Type B pancreatic cell (in vitro differentiated cells): ENCODE measurements around the gene PARP3. TPM values are rescaled to one million over a fixed set of nuclear protein-coding genes. Genes with fewer than 3 reads are reported as not detected.

Source experiments
- DNase-seq: peaks from one replicate; pipeline ENCODE4 v3.0.0; 2021; ENCODE audit warnings: mixed read lengths; ENCODE audit not compliant: unreplicated experiment; ENCODE audit errors: extremely low spot score
- H3K27ac Mint-ChIP-seq: 2 replicates; pipeline ENCODE4 v1.8.0; 2021; ENCODE audit warnings: mild to moderate bottlenecking, mixed read lengths
- H3K27me3 Mint-ChIP-seq: 2 replicates; pipeline ENCODE4 v1.8.0; 2021; ENCODE audit warnings: mixed read lengths
- H3K36me3 Mint-ChIP-seq: 2 replicates; pipeline ENCODE4 v1.8.0; 2021; ENCODE audit warnings: mixed read lengths
- H3K4me1 Mint-ChIP-seq: one replicate; pipeline ENCODE4 v1.8.0; 2021; ENCODE audit warnings: mixed read lengths; ENCODE audit not compliant: unreplicated experiment
- H3K4me3 Mint-ChIP-seq: 2 replicates; pipeline ENCODE4 v1.8.0; 2021; ENCODE audit warnings: mild to moderate bottlenecking, mixed read lengths
- H3K9me3 Mint-ChIP-seq: 2 replicates; pipeline ENCODE4 v1.8.0; 2021; ENCODE audit warnings: mixed read lengths
- total RNA-seq: library from RNA; stranded (reverse); gene quantifications from 2 replicates; pipeline ENCODE4 v1.2.1, GENCODE V29; 2021; ENCODE audit warnings: low replicate concordance
- TF ChIP-seq, protein P1 (sequence below): fragments of 200-600 bp; sonication (generic); conservative IDR thresholded peaks from 2 replicates; pipeline ENCODE4 v1.5.0; 2021; ENCODE audit warnings: antibody characterized with exemption, mild to moderate bottlenecking

The PARP3 gene
- total RNA-seq, 1 donor from 2014 or later, result 6.6 TPM

DNA sequence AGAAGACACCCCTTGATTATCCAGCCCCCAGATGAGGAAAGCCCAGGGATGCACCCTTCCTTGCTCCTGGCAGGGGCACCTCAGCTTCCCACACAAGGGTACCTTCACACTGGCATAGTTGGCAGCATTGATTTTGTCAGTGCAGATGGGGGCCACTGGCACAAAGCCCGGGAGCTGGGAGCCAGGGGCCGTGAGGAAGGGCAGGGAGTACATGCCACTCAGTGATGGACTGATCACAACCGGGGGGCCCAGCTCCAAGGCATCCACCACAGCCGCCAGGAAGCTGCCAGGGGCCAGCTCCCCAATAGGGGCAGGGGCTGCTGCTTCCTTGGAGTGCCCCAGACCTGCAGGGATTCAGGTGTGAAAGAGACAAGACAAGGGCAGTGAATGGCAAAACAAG lies 27.7 kb downstream of the PARP3 start:
- no peak for DNase-seq
- H3K4me3 Mint-ChIP-seq, result no peak overlapping the region
- H3K9me3 Mint-ChIP-seq, result no peaks in the 10 kb centered on the region
- H3K36me3 Mint-ChIP-seq, result peaks cover 4% of the 10 kb centered on the region
- no peak overlapping the region for H3K27ac Mint-ChIP-seq
- H3K27me3 Mint-ChIP-seq, result no peaks in the 10 kb centered on the region
- H3K4me1 Mint-ChIP-seq, result peaks cover 30% of the 10 kb centered on the region
- TF ChIP-seq, protein P1, sequence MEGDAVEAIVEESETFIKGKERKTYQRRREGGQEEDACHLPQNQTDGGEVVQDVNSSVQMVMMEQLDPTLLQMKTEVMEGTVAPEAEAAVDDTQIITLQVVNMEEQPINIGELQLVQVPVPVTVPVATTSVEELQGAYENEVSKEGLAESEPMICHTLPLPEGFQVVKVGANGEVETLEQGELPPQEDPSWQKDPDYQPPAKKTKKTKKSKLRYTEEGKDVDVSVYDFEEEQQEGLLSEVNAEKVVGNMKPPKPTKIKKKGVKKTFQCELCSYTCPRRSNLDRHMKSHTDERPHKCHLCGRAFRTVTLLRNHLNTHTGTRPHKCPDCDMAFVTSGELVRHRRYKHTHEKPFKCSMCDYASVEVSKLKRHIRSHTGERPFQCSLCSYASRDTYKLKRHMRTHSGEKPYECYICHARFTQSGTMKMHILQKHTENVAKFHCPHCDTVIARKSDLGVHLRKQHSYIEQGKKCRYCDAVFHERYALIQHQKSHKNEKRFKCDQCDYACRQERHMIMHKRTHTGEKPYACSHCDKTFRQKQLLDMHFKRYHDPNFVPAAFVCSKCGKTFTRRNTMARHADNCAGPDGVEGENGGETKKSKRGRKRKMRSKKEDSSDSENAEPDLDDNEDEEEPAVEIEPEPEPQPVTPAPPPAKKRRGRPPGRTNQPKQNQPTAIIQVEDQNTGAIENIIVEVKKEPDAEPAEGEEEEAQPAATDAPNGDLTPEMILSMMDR, result no peak

DNA sequence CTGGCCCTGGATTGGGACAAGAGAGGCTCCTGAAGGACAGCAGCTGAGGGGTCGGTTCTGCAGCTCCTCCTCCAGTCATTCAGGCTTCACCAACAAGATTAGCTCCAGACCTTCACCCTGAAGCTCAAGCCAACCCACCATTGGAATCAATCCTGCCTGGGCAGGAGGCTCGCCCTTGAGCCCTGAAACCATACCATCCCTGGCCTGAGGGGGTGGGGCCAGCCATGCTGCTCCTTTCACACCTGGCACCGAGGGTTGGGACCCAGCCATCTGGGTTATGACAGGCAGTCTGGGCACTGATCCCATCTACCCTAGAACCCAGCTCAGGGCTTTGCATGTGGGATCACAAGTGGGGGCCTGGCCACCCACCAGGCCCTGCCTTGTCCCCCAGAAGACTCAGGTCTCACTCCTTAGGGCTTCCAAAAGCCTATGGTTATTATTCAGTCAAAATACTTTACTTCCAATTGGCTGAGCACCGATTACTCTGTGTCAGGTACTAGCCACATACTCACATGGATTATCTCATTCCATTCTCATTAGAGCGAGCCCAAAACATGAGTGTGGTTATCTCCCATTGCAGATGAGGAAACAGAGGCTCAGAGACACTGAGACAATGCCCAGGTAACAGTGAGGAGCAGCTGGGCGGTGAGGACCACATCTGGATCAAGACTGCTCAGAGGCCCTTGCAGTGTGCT lies 28.6 kb downstream of the PARP3 start:
- TF ChIP-seq, protein P1, result no peak
- Mint-ChIP-seq H3K9me3 (no peaks in the 10 kb centered on the region), H3K4me3 (peak overlapping the region; percentile 67), H3K4me1 (peaks cover 28% of the 10 kb centered on the region), H3K27me3 (no peaks in the 10 kb centered on the region), H3K27ac (no peak overlapping the region), H3K36me3 (no peaks in the 10 kb centered on the region)
- no peak for DNase-seq

DNA sequence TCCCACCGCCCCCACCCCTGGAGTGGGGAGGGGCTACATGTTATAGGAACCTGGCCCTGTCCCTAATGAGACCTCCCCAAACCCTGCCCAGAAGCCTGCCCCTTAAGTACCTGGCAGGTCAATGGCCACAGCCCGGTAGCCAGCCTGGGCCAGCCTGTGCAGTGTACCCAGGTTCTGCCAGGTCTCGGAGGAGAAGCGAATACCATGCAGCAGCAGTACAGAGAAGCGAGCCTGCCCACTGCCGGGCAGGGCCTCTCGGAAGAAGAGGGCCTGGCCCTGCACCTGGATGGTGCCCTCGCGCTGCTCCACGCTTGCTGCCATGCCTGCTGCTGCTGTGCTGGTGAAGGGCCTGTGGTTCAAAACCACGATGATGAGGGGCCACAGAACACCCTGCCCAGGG lies 29.2 kb downstream of the PARP3 start:
- Mint-ChIP-seq H3K4me3 (peak overlapping the region; percentile 67), H3K27ac (no peak overlapping the region), H3K27me3 (no peaks in the 10 kb centered on the region), H3K4me1 (peaks cover 27% of the 10 kb centered on the region), H3K9me3 (no peaks in the 10 kb centered on the region), H3K36me3 (no peaks in the 10 kb centered on the region)
- TF ChIP-seq, protein P1, result no peak
- no peak for DNase-seq

DNA sequence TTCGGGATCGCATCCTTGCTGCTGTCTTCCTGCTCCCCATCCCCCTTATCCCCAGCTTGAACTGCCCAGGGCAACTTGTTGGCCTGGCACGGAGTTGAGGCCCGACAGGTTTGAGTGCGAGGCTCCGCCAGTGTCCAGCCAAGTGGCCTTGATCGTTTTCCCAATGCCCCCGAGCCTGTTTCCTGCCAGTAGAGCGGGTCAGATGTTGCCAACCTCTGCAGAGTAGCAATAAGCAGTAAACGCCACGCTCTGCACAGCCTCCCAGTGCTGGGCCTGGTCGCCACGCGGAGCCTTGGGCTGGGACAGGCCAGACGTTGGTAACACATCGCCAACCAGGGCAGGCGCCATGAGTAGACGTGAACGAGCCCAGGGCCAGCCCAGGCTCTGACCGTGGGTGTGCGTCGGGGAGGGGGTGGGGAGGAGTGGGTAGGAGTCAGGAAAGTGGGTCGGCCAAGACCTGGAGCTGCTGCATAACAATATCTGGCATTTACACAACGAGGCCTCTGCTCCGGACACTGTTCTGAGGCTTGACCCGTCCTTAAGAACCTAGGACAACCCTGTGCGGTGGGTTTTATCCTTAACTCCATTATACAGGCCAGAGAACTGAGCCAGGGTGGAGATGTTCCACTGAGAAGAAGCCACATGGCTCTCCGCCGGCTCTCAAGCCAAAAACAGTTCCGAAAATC lies 32.3 kb downstream of the PARP3 start:
- Mint-ChIP-seq H3K27me3 (no peaks in the 10 kb centered on the region), H3K36me3 (no peaks in the 10 kb centered on the region), H3K4me1 (peaks cover 15% of the 10 kb centered on the region), H3K4me3 (peak overlapping the region; percentile 95), H3K9me3 (no peaks in the 10 kb centered on the region), H3K27ac (peak overlapping the region; percentile 83)
- no peak for DNase-seq
- TF ChIP-seq, protein P1, result no peak

DNA sequence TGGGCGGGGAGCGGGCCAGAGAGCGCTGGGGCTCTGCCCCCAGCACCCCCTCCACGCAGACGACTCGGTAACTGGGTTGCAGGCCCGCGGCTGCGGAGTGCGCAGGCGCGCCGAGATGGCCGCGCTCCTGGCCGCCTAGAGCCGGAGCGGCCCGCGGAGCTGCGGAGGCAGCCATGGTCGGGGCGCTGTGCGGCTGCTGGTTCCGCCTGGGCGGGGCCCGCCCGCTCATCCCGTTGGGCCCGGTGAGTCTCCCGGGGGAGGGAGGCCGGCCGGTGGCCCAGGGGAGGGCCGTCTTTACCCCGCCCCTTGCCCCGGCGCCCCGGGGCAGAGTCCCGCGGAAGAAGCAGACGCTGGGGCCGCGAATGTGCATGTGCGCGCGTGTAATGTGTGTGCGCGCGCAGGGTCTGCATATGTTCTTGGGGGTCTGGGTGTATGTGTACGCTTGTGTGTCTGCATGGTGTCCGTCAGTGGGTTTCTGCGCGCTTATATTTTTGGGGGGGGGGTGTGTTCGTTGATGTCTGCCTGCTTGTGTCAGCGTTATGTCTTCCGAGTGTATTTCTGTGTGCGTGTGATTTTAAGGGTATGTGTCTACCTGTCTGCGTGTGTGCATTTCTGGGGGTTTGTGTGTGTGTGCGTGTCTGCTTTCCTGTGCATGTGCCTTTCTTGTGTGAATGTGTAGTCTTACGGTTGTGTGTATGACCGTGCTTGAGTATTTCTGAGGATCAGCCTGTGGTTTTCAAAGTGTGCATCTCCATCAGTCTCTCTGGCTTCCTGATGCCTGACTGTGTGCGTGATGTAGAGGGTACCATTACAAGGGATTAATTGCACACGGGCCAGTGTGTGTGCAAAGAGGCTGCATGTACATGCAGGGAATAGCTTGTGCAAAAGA lies 33.0 kb downstream of the PARP3 start, which contains the start of gene ABHD14A:
TSS of gene ABHD14A (plus strand) at position 102 of the 889 bp plus-strand sequence. CDS start at position 174, 72 bp downstream.
- peak within 1 kb of the TSS; percentile 95 for H3K4me3 Mint-ChIP-seq
- no peak for DNase-seq
- H3K4me1 Mint-ChIP-seq, result peaks cover 15% of the 10 kb centered on the region
- H3K36me3 Mint-ChIP-seq, result no peaks in the 10 kb centered on the region
- peak within 1 kb of the TSS; percentile 83 for H3K27ac Mint-ChIP-seq
- TF ChIP-seq, protein P1, result no peak
- H3K9me3 Mint-ChIP-seq, result no peaks in the 10 kb centered on the region
- H3K27me3 Mint-ChIP-seq, result no peaks in the 10 kb centered on the region
